GM18499 (cell line): Measurements from ENCODE around the gene EDC4.

Experiments used
- ATAC-seq: cut with Tn5 transposase; IDR thresholded peaks from one replicate; pipeline ENCODE4 v1.9.1; 2021; ENCODE audit warnings: moderate number of reproducible peaks; ENCODE audit not compliant: insufficient read depth, unreplicated experiment

EDC4 gene

DNA sequence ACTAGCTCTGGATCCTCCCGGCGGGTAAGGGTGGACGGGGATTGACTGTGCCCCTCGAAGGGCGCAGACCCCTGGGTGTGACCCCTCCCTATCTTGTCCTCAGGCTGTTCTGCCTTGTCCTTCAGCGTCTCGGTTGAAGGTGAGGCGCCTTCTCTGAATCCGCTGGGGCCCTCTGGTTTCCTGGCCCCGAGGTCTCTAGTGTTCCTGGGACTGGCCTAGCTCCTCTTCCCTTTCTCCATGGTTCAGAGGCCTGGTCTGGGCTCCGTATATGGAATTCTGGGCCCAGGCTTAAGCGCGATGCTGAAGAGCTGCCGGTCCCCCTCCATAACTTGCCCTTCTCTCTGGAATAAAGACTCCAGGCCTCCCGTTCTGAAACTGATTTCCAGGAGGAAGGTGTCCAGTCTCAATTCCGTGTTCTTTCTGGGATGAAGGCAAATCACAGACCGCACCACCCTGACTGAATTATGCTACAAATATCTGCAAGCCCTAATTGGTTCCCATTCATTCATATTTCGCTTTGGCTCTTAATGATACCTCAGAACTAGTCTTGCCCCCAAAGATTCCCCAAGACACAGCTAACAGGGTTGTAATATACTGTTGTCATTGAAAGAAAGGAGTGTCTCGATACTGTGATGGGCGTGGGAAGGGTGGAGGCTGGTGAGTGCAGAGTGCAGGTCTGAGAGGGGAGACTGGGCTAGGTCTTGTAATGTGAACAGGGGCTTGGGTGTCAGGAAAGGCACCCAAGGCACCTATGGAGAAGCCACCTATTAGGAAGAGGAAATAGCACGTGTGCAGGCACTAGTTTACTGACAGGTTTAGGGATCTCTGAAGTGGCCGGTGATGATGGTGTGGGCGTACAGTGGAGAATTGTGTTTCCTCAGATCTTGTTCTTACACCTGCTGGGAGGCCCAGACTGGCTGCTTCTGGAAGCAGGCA lies 851 bp downstream of the EDC4 start:
- ATAC-seq: no peak

- no peak for ATAC-seq
These were observed 1.5 kb downstream of the EDC4 start for GRCh38 chr16:67874372-67874771.

- no peak for ATAC-seq
These were observed 4.2 kb downstream of the EDC4 start for GRCh38 chr16:67877064-67877463.

DNA sequence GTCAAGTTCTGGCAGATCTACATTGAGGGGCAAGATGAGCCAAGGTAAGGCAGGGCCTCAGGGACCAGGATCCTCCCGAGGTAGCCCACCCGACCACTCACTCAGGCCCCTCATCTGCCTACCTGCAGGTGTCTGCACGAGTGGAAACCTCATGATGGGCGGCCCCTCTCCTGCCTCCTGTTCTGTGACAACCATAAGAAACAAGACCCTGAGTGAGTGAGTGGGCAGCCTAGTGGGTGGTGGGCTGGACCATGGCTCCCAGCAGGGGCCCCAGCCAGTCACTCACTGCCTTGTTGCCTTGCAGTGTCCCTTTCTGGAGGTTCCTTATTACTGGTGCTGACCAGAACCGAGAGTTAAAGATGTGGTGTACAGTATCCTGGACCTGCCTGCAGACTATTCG lies 5.4 kb downstream of the EDC4 start:
- no peak for ATAC-seq

- no peak for ATAC-seq
These were observed 6.0 kb downstream of the EDC4 start for GRCh38 chr16:67878846-67879245.

- ATAC-seq: no peak
These were observed 6.6 kb downstream of the EDC4 start for GRCh38 chr16:67879462-67879861.

GRCh38 chr16:67879936-67880335 lies 7.1 kb downstream of the EDC4 start:
- ATAC-seq: no peak

GRCh38 chr16:67880584-67880983 lies 7.7 kb downstream of the EDC4 start:
- ATAC-seq: no peak

- ATAC-seq: no peak
These were observed 8.8 kb downstream of the EDC4 start for GRCh38 chr16:67881621-67882161.

DNA sequence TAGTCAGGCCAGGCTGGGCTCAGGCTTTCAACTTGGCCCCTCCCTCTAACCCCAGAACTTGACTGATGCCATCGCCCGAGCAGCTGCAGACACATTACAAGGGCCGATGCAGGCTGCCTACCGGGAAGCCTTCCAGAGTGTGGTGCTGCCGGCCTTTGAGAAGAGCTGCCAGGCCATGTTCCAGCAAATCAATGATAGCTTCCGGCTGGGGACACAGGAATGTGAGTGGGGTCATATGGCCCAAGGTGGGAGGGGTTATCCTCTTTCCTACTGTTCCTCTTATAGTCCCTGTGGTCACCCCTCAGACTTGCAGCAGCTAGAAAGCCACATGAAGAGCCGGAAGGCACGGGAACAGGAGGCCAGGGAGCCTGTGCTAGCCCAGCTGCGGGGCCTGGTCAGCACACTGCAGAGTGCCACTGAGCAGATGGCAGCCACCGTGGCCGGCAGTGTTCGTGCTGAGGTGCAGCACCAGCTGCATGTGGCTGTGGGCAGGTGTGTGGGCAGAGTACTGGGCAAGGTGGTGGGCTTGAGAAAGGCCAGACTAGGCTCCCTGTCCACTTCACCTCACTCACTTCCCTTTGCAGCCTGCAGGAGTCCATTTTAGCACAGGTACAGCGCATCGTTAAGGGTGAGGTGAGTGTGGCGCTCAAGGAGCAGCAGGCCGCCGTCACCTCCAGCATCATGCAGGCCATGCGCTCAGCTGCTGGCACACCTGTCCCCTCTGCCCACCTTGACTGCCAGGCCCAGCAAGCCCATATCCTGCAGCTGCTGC lies 9.7 kb downstream of the EDC4 start:
- ATAC-seq: no peak

- no peak for ATAC-seq
These were observed 10.5 kb downstream of the EDC4 start for GRCh38 chr16:67883146-67883871.

- no peak for ATAC-seq
These were observed 11.0 kb downstream of the EDC4 start for GRCh38 chr16:67883872-67884261.

- no peak for ATAC-seq
These were observed 11.8 kb downstream of the EDC4 start, which contains the start of gene NRN1L for GRCh38 chr16:67884684-67885083. NRN1L (plus strand) TSS chr16:67884885; CDS start chr16:67884904, 19 bp downstream.

GRCh38 chr16:67885545-67885944 lies 12.7 kb downstream of the EDC4 start:
- ATAC-seq: no peak

DNA sequence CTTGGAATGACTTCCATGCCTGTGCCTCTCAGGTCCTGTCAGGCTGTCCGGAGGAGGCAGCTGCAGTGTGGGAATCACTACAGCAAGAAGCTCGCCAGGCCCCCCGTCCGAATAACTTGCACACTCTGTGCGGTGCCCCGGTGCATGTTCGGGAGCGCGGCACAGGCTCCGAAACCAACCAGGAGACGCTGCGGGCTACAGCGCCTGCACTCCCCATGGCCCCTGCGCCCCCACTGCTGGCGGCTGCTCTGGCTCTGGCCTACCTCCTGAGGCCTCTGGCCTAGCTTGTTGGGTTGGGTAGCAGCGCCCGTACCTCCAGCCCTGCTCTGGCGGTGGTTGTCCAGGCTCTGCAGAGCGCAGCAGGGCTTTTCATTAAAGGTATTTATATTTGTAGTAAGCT lies 13.1 kb downstream of the EDC4 start:
- ATAC-seq: no peak

- ATAC-seq: no peak
These were observed 13.5 kb downstream of the EDC4 start for GRCh38 chr16:67886387-67886786.

DNA sequence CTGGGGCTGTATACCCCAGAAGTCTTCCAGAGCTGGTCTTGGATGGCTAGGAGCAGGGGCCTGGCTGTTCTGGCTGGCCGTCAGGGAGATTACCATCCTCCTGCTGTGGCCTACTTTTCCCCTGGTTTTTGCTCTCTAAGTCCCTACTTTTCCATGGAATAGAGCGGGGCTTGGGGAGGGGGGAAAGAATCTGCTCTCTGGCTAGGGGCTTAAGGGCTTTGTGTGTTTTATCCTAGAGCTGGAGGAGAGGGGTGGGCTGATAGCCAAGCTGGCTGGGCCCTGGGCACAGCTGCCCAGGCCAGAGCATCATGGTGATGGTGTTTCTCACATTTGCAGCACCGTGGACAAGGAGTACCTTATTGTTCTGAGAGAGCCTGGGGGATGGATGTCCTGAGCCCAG lies 15.5 kb downstream of the EDC4 start:
- ATAC-seq: no peak

DNA sequence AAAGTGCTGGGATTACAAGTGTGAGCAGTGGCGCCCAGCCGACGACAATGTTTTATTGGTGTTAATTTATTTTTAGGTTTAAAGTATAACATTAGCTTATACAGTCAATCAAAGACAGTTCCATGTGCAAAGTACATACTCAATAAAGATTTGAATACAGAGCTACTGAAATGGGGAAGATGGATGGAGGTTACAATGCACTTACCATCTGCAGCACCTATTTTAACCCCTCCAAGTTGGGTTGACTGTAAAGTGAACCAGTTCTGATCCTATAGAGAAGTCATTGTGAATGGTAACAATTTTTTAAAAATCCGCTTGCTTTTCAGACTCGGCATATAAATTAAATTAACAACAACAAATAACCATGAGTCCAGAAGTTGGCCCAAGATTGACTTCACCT lies 19.5 kb downstream of the EDC4 start:
- no peak for ATAC-seq

DNA sequence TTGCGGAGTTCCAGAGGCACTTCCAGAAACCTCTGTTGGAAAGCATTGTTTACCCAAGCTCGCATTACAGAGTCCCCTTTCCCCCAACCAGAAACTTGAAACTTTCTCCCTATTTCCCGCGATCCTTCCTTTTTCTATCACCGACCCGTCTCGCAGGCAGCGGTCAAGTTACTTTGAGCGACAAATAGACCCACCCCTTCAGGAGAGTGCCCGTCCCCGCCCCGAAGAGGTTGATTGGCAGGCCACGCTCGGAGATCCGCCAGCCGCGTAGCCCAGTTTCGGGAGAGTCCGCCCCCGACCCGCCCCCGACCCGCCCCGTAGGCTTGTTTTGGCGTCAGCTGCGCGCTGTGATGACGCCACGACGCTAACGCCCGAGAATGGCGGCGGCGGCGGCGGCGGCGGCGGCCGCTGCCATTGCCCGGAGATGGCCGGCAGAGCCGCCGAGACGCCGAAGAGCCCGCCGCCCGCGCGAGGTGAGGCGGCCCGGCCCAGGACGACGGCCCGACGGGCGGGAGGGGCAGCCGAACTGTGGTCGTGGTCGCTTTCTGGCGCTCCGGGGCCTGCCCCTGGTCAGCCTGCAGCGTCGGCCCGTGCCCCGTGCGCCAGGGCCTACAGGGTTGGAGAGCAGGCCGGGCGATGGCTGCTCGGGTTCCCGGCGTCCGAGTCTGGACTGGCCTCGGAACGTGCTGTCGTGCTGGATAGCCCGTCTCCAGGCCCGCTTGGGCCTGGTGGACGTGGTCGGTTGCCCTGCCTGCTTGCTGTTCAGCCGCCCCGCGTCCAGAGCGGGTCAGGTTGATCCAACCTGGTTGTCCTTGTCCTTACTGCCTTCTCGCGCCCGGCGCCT lies 20.3 kb downstream of the EDC4 start, which contains the start of gene PSKH1:
TSS of gene PSKH1 (plus strand) at position 356 of the 844 bp plus-strand sequence. CDS start 15,496 bp downstream, outside the sequence.
- ATAC-seq: no peak
